HepG2 (cell line): Measurements from ENCODE around the gene ROS1.

Experiments
- EP300 ChIP-seq, 3 experiments: sonication (generic) in 1 of 3; formaldehyde crosslinking in 1 of 3; IDR thresholded peaks; 2 replicates each; pipeline versions ENCODE4 v1.5.1 to v1.6.1; 2011 to 2020; ENCODE audit warnings: low read depth in 2 of 3, low read length in 2 of 3, borderline replicate concordance in 1 of 3, improper control_type of control experiment in 1 of 3, mild to moderate bottlenecking in 1 of 3, missing genetic modification reagents in 1 of 3, moderate library complexity in 1 of 3
- EZH2 ChIP-seq: conservative IDR thresholded peaks from 2 replicates; pipeline ENCODE4 v1.6.1; 2012; ENCODE audit warnings: mild to moderate bottlenecking, low read depth, low read length, moderate library complexity
- HDAC2 ChIP-seq: sonication (generic); formaldehyde crosslinking; IDR thresholded peaks from 2 replicates; pipeline ENCODE4 v1.4.0; 2020; ENCODE audit warnings: missing genetic modification reagents
- NR2C2 ChIP-seq: sonication (generic); formaldehyde crosslinking; IDR thresholded peaks from 2 replicates; pipeline ENCODE4 v1.4.0; 2020; ENCODE audit warnings: missing genetic modification reagents, mild to moderate bottlenecking, moderate library complexity, borderline replicate concordance
- POLR2AphosphoS5 ChIP-seq: IDR thresholded peaks from 2 replicates; pipeline ENCODE4 v1.6.1; 2012; ENCODE audit warnings: low read depth, low read length
- RCOR2 ChIP-seq: IDR thresholded peaks from 2 replicates; pipeline ENCODE4 v1.6.1; 2016; ENCODE audit warnings: missing biosample characterization, missing genetic modification reagents
- TBL1XR1 ChIP-seq: fragments of 150-350 bp; IDR thresholded peaks from 2 replicates; pipeline ENCODE4 v1.6.1; 2014; ENCODE audit warnings: borderline replicate concordance, low read length; ENCODE audit not compliant: partially characterized antibody
- ZSCAN25 ChIP-seq: sonication (generic); formaldehyde crosslinking; IDR thresholded peaks from 2 replicates; pipeline ENCODE4 v1.8.0; 2022; ENCODE audit warnings: mild to moderate bottlenecking, missing genetic modification reagents
- TF ChIP-seq, protein P1 (sequence below): sonication (generic); formaldehyde crosslinking; IDR thresholded peaks from 2 replicates; pipeline ENCODE4 v1.5.1; 2020; ENCODE audit warnings: mild to moderate bottlenecking, missing genetic modification reagents, moderate library complexity

DNA sequence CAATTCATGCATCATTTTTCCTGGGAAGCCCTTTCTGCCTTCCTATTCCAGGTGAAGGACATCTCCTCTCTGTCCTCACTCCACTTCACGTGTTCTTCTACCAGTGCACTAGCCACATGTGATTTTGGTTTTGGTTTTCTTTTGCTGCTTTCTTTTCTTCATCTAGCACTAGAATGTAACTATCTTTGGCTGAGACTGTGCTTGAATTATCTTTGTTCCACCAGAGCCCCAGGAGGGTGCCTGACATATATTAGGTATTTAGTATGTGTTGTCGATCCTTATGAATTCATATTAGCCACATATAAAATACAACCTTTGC lies 80.5 kb downstream of the ROS1 start:
- TF ChIP-seq TBL1XR1: no peak
- TF ChIP-seq EP300 (IDR thresholded peaks at IDR 0.05; ENCODE audit: low read depth in 2 of 2, low read length in 2 of 2): no peak
- no peak for TF ChIP-seq EP300 (CRISPR knock-in tag; IDR thresholded peaks at IDR 0.05; ENCODE audit: borderline replicate concordance)
- TF ChIP-seq EZH2: no peak
- TF ChIP-seq RCOR2 (CRISPR knock-in tag): no peak
- TF ChIP-seq ZSCAN25: no peak
- no peak for TF ChIP-seq NR2C2
- TF ChIP-seq, protein P1, sequence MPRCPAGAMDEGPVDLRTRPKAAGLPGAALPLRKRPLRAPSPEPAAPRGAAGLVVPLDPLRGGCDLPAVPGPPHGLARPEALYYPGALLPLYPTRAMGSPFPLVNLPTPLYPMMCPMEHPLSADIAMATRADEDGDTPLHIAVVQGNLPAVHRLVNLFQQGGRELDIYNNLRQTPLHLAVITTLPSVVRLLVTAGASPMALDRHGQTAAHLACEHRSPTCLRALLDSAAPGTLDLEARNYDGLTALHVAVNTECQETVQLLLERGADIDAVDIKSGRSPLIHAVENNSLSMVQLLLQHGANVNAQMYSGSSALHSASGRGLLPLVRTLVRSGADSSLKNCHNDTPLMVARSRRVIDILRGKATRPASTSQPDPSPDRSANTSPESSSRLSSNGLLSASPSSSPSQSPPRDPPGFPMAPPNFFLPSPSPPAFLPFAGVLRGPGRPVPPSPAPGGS (CRISPR knock-in tag): no peak
- no peak for TF ChIP-seq POLR2AphosphoS5
- no peak for TF ChIP-seq HDAC2 (CRISPR knock-in tag)
